Activated naive CD4-positive, alpha-beta T cell treated with anti-CD3 and anti-CD28 coated beads, Interleukin-2, amount 10 ng/mL, durations not matched to agents 7 days and 5 days (primary cell): ENCODE results near the gene NKRF.

Experiments
- CTCF ChIA-PET: fragments of 350-600 bp; sonication (Branson Sonifier 250); formaldehyde crosslinking; loops from one replicate; lab custom pipeline; 2021; ENCODE audit warnings: antibody characterized with exemption; lab: Charles Lee
- DNase-seq: peaks from one replicate; pipeline ENCODE4 v3.0.0-alpha.2; 2020
- H3K27ac Mint-ChIP-seq: one replicate; pipeline ENCODE4 v1.8.0; 2021; ENCODE audit warnings: mild to moderate bottlenecking, moderate library complexity, mixed read lengths
- H3K27me3 Mint-ChIP-seq: one replicate; pipeline ENCODE4 v1.8.0; 2021; ENCODE audit warnings: mild to moderate bottlenecking, mixed read lengths
- H3K36me3 Mint-ChIP-seq: one replicate; pipeline ENCODE4 v1.8.0; 2021; ENCODE audit warnings: mixed read lengths
- H3K4me1 Mint-ChIP-seq: one replicate; pipeline ENCODE4 v1.8.0; 2021; ENCODE audit warnings: mixed read lengths
- H3K4me3 Mint-ChIP-seq: one replicate; pipeline ENCODE4 v1.8.0; 2021; ENCODE audit warnings: mild to moderate bottlenecking, moderate library complexity, mixed read lengths
- H3K9me3 Mint-ChIP-seq: one replicate; pipeline ENCODE4 v1.8.0; 2021; ENCODE audit warnings: mixed read lengths

NKRF gene

GRCh38 chrX:119635179-119635578 is 29.0 kb upstream of the NKRF start:
- H3K4me3 Mint-ChIP-seq = no peak overlapping the region
- peaks cover 55% of the 10 kb centered on the region for H3K36me3 Mint-ChIP-seq
- peaks cover 13% of the 10 kb centered on the region for H3K4me1 Mint-ChIP-seq
- no peak for DNase-seq
- H3K27me3 Mint-ChIP-seq = no peaks in the 10 kb centered on the region
- H3K9me3 Mint-ChIP-seq = no peaks in the 10 kb centered on the region
- peak overlapping the region; percentile 84 for H3K27ac Mint-ChIP-seq
- CTCF ChIA-PET = no interaction called here

- CTCF ChIA-PET = no interaction called here
- Mint-ChIP-seq H3K4me3 (no peak overlapping the region), H3K36me3 (peaks cover 23% of the 10 kb centered on the region), H3K4me1 (peaks cover 2% of the 10 kb centered on the region), H3K9me3 (no peaks in the 10 kb centered on the region), H3K27me3 (no peaks in the 10 kb centered on the region), H3K27ac (no peak overlapping the region)
- no peak for DNase-seq
These were observed 19.6 kb upstream of the NKRF start for GRCh38 chrX:119625843-119626242.

- Mint-ChIP-seq H3K27me3 (no peaks in the 10 kb centered on the region), H3K4me1 (peaks cover 2% of the 10 kb centered on the region), H3K27ac (peak overlapping the region; percentile 7), H3K36me3 (peaks cover 23% of the 10 kb centered on the region), H3K9me3 (no peaks in the 10 kb centered on the region), H3K4me3 (no peak overlapping the region)
- CTCF ChIA-PET = interaction anchor here (0.7 kb wide), 1 partner anchor 104 kb away, joined by 3 read pairs; no protein-coding TSS in a partner anchor
- DNase-seq = no peak
These were observed 18.9 kb upstream of the NKRF start for GRCh38 chrX:119624951-119625668.

- Mint-ChIP-seq H3K27me3 (no peaks in the 10 kb centered on the region), H3K4me1 (peaks cover 2% of the 10 kb centered on the region), H3K9me3 (no peaks in the 10 kb centered on the region), H3K27ac (no peak overlapping the region), H3K4me3 (no peak overlapping the region), H3K36me3 (peaks cover 25% of the 10 kb centered on the region)
- CTCF ChIA-PET = interaction anchor here (0.7 kb wide), 1 partner anchor 105 kb away, joined by 3 read pairs; no protein-coding TSS in a partner anchor
- no peak for DNase-seq
These were observed 18.2 kb upstream of the NKRF start for GRCh38 chrX:119624417-119624816.

DNA sequence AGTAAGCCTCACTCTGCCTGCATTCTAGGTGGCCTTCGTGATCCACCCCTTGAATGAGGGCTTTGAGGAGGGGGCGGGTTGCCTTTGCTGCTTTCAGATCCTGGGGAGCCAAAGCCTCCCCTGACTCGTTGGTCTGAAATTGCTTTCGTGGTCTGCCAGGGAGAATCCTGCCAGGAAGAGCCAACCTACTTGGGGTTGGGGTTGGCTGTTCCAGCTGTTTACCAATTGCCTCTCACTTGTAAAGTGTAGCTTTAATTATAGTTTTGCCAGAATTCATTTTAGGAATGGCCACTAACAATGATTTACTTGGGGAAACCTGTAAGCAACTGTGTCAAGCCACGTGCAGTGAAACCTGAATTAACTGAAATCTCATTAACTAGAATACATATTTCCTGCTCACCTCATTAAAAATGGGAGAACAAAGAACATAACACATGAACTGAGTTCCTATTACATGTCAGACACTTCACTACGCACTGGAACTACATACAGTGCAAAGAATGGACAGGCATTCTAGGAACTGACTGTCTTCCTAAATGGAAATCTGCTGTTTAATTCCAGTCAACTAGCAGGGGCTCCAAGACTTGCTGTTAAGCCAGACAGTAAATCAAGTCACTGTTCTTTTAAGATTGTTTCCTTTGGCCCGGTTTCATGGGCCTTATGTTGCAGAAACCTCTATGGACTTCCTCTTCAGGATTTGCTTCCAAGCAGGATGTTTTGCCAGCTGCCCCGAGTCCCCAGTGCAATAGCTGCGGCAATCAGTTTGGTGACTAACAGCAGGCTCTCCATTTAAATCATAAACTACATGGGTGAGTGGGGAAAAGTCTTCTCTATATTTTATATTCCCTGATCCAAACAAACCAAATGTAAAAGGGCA is 16.4 kb upstream of the NKRF start:
- CTCF ChIA-PET = no interaction called here
- DNase-seq = no peak
- Mint-ChIP-seq H3K27ac (no peak overlapping the region), H3K9me3 (no peaks in the 10 kb centered on the region), H3K36me3 (peaks cover 19% of the 10 kb centered on the region), H3K4me1 (peaks cover 2% of the 10 kb centered on the region), H3K4me3 (no peak overlapping the region), H3K27me3 (no peaks in the 10 kb centered on the region)

GRCh38 chrX:119618439-119618838 is 12.2 kb upstream of the NKRF start:
- DNase-seq = no peak
- Mint-ChIP-seq H3K4me3 (no peak overlapping the region), H3K27ac (peak overlapping the region; percentile 14), H3K4me1 (no peaks in the 10 kb centered on the region), H3K27me3 (no peaks in the 10 kb centered on the region), H3K36me3 (peaks cover 16% of the 10 kb centered on the region), H3K9me3 (no peaks in the 10 kb centered on the region)
- CTCF ChIA-PET = no interaction called here

DNA sequence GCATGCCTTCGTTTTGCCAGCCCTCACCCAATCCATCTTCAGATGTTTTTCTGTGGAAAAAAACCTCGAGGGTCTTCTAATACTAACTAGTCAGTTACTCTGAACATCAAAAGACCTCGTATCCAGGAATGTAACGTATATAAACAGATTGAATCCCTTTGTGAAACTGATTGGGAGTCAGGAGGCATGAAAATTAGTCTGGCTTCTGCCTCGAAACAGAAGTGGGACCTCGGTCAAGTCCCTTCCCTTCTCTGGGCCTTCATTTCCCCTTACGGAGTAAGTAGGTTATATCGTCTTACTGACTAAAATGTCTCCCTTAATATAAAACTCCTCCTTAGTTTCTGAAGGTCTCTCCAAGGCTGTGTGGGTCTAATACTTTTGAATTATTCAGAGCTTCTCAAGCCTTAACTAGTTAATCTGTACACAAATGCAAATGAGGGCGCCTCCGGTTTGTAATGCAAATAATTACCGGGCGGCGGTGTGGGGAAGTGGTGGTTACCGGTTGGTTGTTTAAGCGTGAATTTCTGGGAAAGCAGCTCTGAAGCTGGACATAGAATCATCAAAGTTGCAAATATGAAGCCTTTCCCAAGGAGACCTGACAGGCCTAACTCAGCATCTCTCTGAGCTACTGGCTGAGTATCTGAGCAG is 11.4 kb upstream of the NKRF start:
- no peak overlapping the region for H3K27ac Mint-ChIP-seq
- no peak for DNase-seq
- no peak overlapping the region for H3K4me3 Mint-ChIP-seq
- H3K27me3 Mint-ChIP-seq = no peaks in the 10 kb centered on the region
- CTCF ChIA-PET = interaction anchor here (0.7 kb wide), 1 partner anchor 102 kb away, joined by 3 read pairs; no protein-coding TSS in a partner anchor
- H3K4me1 Mint-ChIP-seq = no peaks in the 10 kb centered on the region
- H3K36me3 Mint-ChIP-seq = peaks cover 16% of the 10 kb centered on the region
- no peaks in the 10 kb centered on the region for H3K9me3 Mint-ChIP-seq

- no peak overlapping the region for H3K4me3 Mint-ChIP-seq
These were observed 8.6 kb upstream of the NKRF start for GRCh38 chrX:119614776-119615175.

GRCh38 chrX:119607018-119607389 is 780 bp upstream of the NKRF start:
- Mint-ChIP-seq H3K27ac (peak overlapping the region; percentile 98), H3K27me3 (no peaks in the 10 kb centered on the region), H3K36me3 (peaks cover 7% of the 10 kb centered on the region), H3K4me3 (peak overlapping the region; percentile 94), H3K9me3 (no peaks in the 10 kb centered on the region), H3K4me1 (peaks cover 30% of the 10 kb centered on the region)
- DNase-seq = no peak
- CTCF ChIA-PET = no interaction called here

More at GRCh38 chrX:119614776-119615175, 8.6 kb upstream of the NKRF start:
- H3K4me1 Mint-ChIP-seq = no peaks in the 10 kb centered on the region
- no peaks in the 10 kb centered on the region for H3K9me3 Mint-ChIP-seq
- peaks cover 9% of the 10 kb centered on the region for H3K36me3 Mint-ChIP-seq
- no peak for DNase-seq
- H3K27me3 Mint-ChIP-seq = no peaks in the 10 kb centered on the region
- CTCF ChIA-PET = no interaction called here
- H3K27ac Mint-ChIP-seq = peak overlapping the region; percentile 28

- no peaks in the 10 kb centered on the region for H3K27me3 Mint-ChIP-seq
- H3K9me3 Mint-ChIP-seq = no peaks in the 10 kb centered on the region
- peak overlapping the region; percentile 98 for H3K27ac Mint-ChIP-seq
- peaks cover 33% of the 10 kb centered on the region for H3K4me1 Mint-ChIP-seq
- H3K4me3 Mint-ChIP-seq = peak overlapping the region; percentile 94
- peaks cover 7% of the 10 kb centered on the region for H3K36me3 Mint-ChIP-seq
- CTCF ChIA-PET = interaction anchor here (1.3 kb wide), 1 partner anchor 88 kb away, joined by 3 read pairs; no protein-coding TSS in a partner anchor
- peak; percentile 66 for DNase-seq
These were observed 552 bp downstream of the NKRF start for GRCh38 chrX:119605464-119606279.

GRCh38 chrX:119604766-119605463 is 1.3 kb downstream of the NKRF start:
- H3K4me3 Mint-ChIP-seq = peak overlapping the region; percentile 94
- H3K36me3 Mint-ChIP-seq = peaks cover 7% of the 10 kb centered on the region
- H3K4me1 Mint-ChIP-seq = peaks cover 33% of the 10 kb centered on the region
- no peaks in the 10 kb centered on the region for H3K27me3 Mint-ChIP-seq
- H3K9me3 Mint-ChIP-seq = no peaks in the 10 kb centered on the region
- H3K27ac Mint-ChIP-seq = peak overlapping the region; percentile 90
- CTCF ChIA-PET = interaction anchor here (1.3 kb wide), 1 partner anchor 89 kb away, joined by 3 read pairs; no protein-coding TSS in a partner anchor
- DNase-seq = peak; percentile 21

DNA sequence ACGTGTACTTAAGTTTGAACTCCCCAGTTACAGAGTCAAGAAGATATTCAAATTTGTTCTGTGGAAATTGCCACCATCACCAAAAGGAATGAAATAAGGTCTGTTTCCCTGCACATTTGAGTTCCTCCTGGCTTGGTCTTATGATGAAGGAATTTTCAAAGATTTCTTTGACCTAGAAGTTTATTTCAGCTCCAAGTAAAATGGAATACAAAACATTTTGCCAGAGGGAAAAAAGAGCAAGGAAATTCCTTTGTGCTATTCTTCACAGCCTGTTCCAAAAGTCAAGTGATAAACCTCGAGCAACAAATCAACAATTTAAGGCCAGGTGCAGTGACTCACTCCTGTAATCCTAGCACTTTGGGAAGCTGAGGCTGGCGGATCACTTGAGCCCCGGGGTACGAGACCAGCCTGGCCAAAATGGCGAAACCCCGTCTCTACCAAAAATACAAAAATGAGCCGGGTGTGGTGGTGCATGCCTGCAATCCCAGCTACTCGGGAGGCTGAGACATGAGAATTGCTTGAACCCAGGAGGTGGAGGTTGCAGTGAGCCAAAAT is 3.4 kb downstream of the NKRF start:
- H3K9me3 Mint-ChIP-seq = no peaks in the 10 kb centered on the region
- peaks cover 7% of the 10 kb centered on the region for H3K36me3 Mint-ChIP-seq
- H3K4me3 Mint-ChIP-seq = no peak overlapping the region
- no peak for DNase-seq
- no peaks in the 10 kb centered on the region for H3K27me3 Mint-ChIP-seq
- peaks cover 36% of the 10 kb centered on the region for H3K4me1 Mint-ChIP-seq
- no peak overlapping the region for H3K27ac Mint-ChIP-seq
- CTCF ChIA-PET = interaction anchor here (1.3 to 1.5 kb wide), 2 partner anchors 7 to 90 kb away, joined by 4 read pairs; partner anchors contain the start of gene SEPTIN6

DNA sequence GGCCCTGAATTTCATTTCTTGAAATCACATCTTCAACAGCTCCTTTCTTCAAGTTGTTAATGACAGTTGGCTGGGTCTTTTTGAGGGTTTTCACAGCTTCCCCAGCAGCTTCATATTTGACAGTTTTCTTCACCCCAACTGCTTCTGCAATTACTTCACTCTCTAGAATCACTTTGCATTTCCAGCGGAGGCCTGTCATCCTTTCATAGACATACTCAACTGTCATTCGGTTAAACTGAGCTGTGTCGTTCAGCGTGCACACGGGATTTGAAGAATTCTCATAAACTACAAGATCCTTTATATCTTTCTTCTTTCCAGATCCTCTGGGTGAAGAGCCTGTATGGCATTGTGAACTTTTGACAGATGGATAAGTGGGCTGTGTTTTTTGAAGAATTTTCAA is 16.4 kb downstream of the NKRF start:
- Mint-ChIP-seq H3K9me3 (no peaks in the 10 kb centered on the region), H3K4me1 (peaks cover 5% of the 10 kb centered on the region), H3K36me3 (peaks cover 28% of the 10 kb centered on the region), H3K27ac (no peak overlapping the region), H3K4me3 (no peak overlapping the region), H3K27me3 (no peaks in the 10 kb centered on the region)
- DNase-seq = no peak
- CTCF ChIA-PET = interaction anchor here (1.4 kb wide), 1 partner anchor 109 kb away, joined by 4 read pairs; no protein-coding TSS in a partner anchor
